ENCODE results near the gene ZNF837. TPM values are rescaled to one million over a fixed set of nuclear protein-coding genes. Genes with fewer than 3 reads are reported as not detected.
"Not testable (repeated sequence)": the region's sequence is repeated elsewhere in the genome, so short reads cannot be mapped to it uniquely, and the experiment has no call there.

Gene ZNF837
- total and polyA plus RNA-seq, 8 donors = 1.1 to 3.8 (median 1.8) TPM

- no peaks in the 10 kb centered on the region for H3K36me3 ChIP-seq
- H3K27me3 ChIP-seq = no peaks in the 10 kb centered on the region
- H3K27ac ChIP-seq = peak overlapping the region; percentile 74 to 95 (median 88)
- intact Hi-C loops (cut with DNase I) = no loop called here
- no peak for FAIRE-seq
- peaks cover 0 to 18% (median 4%) of the 10 kb centered on the region in 3 donors for H3K4me1 ChIP-seq
- no peak for DNase-seq
- no peak for TF ChIP-seq CTCF (IDR thresholded peaks at IDR 0.05)
- no peak for ATAC-seq
- no peaks in the 10 kb centered on the region for H3K9me3 ChIP-seq
- H3K4me3 ChIP-seq = peak overlapping the region; percentile 41 to 93 (median 80)
- WGBS, 2 donors = 5 to 6% methylated on average over 23 to 24 of the region's 24 CpGs
Measured at GRCh38 chr19:58380037-58380661, 681 bp downstream of the ZNF837 start.

DNA sequence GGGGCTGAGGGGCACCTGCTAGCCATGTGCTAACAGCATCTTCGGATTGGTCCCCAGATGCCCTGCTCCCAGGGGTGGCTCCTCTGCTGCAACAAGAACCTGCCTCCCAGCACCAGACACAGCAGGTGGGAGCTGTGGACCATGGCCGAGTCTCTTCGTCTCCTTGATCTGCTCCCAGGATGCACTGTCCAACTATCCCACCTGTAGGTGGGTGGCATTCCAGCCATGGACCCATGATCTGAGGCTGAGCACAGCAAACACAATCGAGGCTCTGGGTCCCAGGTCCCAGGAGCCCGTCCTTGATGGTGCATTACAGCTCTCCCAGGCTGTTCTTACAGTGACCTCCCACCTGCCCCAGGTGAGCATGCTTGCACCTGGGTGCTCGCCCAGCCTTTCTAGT lies 1.6 kb downstream of the ZNF837 start:
- Histone ChIP-seq H3K9me3 (no peaks in the 10 kb centered on the region), H3K27me3 (no peaks in the 10 kb centered on the region), H3K27ac (no peak overlapping the region), H3K4me1 (peaks cover 0 to 14% (median 4%) of the 10 kb centered on the region in 3 donors), H3K36me3 (no peaks in the 10 kb centered on the region), H3K4me3 (no peak overlapping the region)
- TF ChIP-seq CTCF (IDR thresholded peaks at IDR 0.05) = no peak
- DNase-seq = peak in 3 of 6 donors; percentile 30 to 58 (median 34)
- WGBS, 2 donors = 84 to 94% methylated on average over 6 of the region's 6 CpGs
- intact Hi-C loops (cut with DNase I) = no loop called here
- ATAC-seq = no peak
- no peak for FAIRE-seq

DNA sequence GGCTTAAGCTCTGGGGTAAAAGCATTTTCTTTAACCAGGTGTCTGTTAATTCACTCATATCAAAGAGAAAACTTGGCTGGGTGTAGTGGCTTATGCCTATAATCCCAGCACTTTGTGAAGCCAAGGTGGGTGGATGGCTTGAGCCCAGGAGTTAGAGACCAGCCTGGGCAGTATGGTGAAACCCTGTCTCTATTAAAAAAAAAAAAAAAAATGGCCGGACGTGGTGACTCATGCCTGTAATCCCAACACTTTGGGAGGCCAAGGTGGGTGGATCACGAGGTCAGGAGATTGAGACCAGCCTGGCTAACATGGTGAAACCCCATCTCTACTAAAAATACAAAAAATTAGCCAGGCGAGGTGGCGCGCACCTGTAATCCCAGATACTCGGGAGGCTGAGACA lies 4.1 kb downstream of the ZNF837 start:
- H3K36me3 ChIP-seq; FAIRE-seq; H3K27me3 ChIP-seq; H3K27ac ChIP-seq; DNase-seq; intact Hi-C loops (cut with DNase I); ATAC-seq; H3K9me3 ChIP-seq; H3K4me3 ChIP-seq: not testable (repeated sequence)
- H3K4me1 ChIP-seq = peaks cover 0 to 10% (median 4%) of the 10 kb centered on the region in 3 donors
- 70 to 95% methylated on average over 5 to 7 of the region's 7 CpGs for whole genome bisulfite sequencing, 2 donors

GRCh38 chr19:58374200-58374599 lies 6.6 kb downstream of the ZNF837 start:
- H3K27me3 ChIP-seq = no peaks in the 10 kb centered on the region
- WGBS, 2 donors = 90 to 93% methylated on average over 4 of the region's 4 CpGs
- no peaks in the 10 kb centered on the region for H3K4me1 ChIP-seq
- H3K36me3 ChIP-seq = no peaks in the 10 kb centered on the region
- DNase-seq (no peak), ATAC-seq (no peak), FAIRE-seq (no peak)
- no peak for TF ChIP-seq CTCF (IDR thresholded peaks at IDR 0.05)
- no peak overlapping the region for H3K4me3 ChIP-seq
- no peak overlapping the region for H3K27ac ChIP-seq
- intact Hi-C loops (cut with DNase I) = no loop called here
- H3K9me3 ChIP-seq = no peaks in the 10 kb centered on the region

DNA sequence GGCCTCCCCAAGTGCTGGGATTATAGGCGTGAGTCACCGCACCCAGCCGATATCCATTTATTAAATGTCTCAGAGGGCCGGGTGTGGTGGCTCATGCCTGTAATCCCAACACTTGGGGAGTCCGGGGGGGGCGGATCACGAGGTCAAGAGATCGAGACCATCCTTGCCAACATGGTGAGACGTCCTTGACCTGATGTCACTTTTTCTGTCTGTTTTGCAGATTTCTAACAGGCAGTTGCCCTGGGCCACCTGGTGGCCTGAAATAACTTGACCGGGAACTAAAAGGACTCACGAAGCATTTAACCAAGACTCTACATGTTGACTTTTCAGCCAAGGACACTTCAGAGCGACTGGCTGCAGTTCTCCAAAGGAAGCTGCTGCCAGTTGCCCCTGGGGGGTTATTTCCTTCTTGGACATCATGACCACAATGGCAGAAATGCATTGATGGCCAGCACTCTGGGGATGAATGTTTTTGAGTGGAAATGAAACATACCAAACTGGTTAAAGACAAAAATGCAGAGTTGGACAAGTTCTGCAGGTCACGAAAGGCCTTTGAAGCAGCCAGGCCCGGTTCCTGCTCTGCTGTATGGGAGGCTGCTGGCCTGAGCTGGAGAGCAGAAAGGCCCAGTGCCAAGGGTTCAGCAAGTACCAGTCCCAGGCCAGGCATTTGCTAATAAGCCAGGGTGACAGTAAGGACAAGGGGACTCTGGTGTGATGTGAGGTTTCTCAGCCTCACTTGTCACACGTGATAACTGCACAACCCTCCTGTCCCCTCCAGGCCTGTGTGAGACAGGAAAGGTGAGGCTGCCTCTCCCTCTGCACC lies 8.3 kb downstream of the ZNF837 start:
- ATAC-seq = no peak

More for the DNA sequence above, 8.3 kb downstream of the ZNF837 start:
- intact Hi-C loops (cut with DNase I) = no loop called here
- no peaks in the 10 kb centered on the region for H3K9me3 ChIP-seq
- no peaks in the 10 kb centered on the region for H3K27me3 ChIP-seq
- FAIRE-seq (no peak), DNase-seq (peak in 2 of 6 donors; percentile 15 to 32)
- no peak overlapping the region for H3K4me3 ChIP-seq
- no peaks in the 10 kb centered on the region for H3K4me1 ChIP-seq
- WGBS, 2 donors = 60 to 68% methylated on average over 15 of the region's 15 CpGs
- TF ChIP-seq CTCF (IDR thresholded peaks at IDR 0.05) = no peak
- no peaks in the 10 kb centered on the region for H3K36me3 ChIP-seq
- H3K27ac ChIP-seq = no peak overlapping the region

Measured in pancreas (tissue), 10 donors.